ENCODE data around the gene EXD2.

The EXD2 gene

DNA sequence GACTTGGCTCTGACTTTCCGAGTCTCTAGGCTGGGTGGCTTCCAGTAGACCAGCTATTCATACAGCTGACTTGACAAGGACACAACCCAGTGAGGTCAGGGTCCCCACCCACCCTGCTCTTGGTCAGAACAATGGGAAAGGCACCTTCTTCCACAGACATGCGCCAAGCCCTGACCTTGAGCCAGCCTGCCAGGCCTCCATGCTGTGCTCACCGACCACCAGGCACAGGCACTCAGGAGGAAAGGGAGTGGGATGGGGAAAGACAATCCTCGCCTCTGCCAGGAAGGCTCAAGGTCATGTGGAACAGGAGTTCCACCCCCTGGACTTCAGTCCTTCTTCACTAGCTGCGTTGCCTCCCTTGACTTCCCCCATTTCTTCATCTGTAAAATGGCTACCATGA lies 100.1 kb downstream of the EXD2 start:
- no peak for DNase-seq (ENCODE audit: low read depth)
- TF ChIP-seq, protein P1, sequence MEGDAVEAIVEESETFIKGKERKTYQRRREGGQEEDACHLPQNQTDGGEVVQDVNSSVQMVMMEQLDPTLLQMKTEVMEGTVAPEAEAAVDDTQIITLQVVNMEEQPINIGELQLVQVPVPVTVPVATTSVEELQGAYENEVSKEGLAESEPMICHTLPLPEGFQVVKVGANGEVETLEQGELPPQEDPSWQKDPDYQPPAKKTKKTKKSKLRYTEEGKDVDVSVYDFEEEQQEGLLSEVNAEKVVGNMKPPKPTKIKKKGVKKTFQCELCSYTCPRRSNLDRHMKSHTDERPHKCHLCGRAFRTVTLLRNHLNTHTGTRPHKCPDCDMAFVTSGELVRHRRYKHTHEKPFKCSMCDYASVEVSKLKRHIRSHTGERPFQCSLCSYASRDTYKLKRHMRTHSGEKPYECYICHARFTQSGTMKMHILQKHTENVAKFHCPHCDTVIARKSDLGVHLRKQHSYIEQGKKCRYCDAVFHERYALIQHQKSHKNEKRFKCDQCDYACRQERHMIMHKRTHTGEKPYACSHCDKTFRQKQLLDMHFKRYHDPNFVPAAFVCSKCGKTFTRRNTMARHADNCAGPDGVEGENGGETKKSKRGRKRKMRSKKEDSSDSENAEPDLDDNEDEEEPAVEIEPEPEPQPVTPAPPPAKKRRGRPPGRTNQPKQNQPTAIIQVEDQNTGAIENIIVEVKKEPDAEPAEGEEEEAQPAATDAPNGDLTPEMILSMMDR (IDR thresholded peaks at IDR 0.05; ENCODE audit: low read length, missing control alignments) = no peak
- H3K4me3 ChIP-seq (replicated peaks; ENCODE audit: low read depth, low read length) = no peak overlapping the region

DNA sequence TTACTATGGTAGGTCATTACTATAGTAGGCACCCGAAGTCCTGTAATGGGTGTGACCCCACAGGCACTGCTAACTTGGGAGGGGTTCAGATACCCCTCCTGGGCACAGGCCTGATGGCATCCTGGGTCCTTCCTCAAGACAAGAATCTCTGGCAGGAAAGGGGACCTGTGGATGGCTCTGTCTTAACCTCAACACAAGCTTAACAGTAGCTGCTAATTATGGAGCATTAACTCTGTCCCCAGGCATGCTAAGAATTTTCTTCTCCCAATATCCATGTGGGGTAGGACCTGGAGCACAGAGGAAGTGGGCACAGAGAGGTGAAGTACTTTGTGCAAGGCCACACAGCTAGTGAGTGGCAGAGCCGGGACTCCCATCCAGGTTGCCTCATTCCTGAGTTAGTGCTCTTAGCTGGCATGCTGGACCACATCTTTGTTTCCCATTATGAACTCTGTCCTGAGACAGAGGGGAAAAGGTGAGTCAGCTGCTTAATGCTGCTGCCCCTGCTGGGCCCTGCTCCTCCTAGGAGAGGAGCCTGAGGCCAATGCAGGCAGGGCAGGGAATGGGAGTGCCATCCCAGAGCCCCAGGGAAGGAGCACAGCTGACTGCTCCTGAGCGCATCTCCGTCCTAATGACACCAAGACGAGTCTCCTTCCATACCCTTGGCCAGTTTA lies 100.7 kb downstream of the EXD2 start:
- TF ChIP-seq, protein P1 (IDR thresholded peaks at IDR 0.05; ENCODE audit: low read length, missing control alignments) = no peak
- no peak for DNase-seq (ENCODE audit: low read depth)
- H3K4me3 ChIP-seq (replicated peaks; ENCODE audit: low read depth, low read length) = no peak overlapping the region

All from fibroblast of pulmonary artery (primary cell).